GM21381 (cell line): Measurements from ENCODE around the gene SH3BP4.

Experiments used
- ATAC-seq: cut with Tn5 transposase; IDR thresholded peaks from one replicate; pipeline ENCODE4 v1.9.1; 2021; ENCODE audit warnings: mild to moderate bottlenecking, moderate library complexity; ENCODE audit not compliant: unreplicated experiment

The SH3BP4 gene

DNA sequence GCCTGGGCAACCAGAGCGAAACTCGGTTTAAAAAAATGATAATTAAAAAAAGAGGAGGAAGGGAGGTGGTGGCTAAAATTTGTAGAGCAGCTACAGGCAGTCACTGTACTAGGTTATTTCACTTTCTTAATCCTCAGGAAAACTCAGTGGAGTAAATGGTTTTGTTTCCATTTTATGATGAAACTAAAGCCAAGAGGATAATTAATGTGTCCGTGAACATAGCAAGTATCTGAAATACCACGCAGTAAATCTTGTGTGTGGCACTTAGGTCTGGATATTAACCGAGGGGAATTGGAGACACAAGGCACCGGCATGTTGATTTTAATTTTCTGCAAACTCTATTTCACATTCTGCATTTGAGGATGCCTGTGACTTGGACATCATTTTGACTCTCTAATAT is 14.5 kb downstream of the SH3BP4 start:
- ATAC-seq = no peak

DNA sequence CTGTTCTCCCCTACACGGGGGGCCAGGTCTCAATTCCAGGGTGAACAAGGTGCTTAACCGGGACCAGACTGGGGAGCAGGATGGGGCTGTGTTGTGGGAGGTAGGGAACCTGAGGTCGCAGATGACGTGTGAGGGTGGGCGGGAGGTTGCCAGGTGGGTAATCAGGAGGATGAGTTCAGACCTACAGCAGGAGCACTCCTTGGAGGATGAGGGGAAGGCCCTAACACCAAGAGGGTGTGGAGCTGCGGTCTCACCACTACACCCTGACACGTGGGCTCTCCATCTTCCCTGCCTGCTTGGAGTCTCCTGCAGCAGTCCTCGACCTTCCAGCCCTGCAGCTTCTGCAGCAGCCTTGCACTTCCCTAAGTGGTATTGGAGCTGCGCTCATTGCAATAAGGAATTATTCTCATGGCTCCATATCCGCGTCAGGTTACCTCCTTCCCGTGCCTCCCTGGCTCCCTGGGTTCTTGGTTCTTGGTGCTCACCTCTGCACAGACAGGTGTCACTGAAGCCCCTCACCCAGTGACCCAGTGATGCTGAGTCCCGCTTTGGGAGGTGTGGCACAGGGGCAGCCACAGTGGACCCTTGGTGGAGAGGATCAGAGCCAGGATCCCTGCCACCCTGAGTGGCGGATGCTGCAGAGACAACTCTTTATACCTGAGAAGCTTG is 15.5 kb downstream of the SH3BP4 start:
- no peak for ATAC-seq

DNA sequence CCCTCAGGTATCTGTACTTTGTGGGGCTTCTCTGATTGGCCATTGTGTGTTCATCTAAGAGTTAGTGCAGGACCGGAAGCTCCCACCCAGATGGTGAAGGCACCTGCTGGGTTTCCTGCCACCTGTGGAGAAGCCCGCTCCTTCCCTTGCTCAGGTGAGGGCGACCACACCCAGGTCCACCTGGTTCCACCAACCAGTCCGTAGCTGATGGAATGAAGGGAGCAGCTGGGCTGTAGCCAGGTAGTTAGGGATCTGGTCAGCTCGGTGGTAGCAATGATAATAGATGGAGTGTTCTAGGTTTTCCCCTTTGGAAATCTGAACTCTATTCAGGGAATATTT is 16.0 kb downstream of the SH3BP4 start:
- ATAC-seq = no peak

DNA sequence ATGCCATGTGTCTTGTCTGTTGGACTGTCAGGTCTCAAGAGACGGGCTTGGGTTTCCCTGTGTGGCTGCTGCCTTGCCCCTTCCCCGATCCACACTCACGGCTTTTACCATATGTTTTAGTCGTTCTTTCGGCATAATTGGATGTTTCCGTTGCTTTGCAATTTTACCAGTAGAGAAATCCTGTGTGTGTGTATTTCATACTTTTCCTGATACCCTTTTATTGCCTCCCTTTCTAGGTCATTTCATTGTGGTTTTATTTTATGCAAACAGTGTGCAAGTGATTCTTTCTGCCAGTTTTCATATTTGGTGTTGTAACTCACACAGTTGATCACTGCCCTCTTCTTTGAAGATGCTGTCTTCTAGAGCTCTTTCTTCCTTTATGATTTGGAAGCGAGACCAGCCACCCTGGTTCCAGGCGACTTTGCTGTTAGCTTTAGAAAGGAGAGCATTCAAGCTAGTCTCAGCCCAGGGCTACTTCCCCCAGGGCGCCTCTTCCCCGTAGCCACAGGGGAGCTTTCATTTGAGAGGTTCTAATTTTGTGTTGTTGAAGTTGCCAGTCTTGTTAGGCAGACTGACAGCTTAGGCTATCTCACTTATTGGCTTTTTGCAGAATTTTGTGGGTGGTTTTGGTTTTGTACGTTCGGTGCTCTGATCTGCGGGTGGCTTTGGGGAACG is 17.0 kb downstream of the SH3BP4 start:
- ATAC-seq = no peak

DNA sequence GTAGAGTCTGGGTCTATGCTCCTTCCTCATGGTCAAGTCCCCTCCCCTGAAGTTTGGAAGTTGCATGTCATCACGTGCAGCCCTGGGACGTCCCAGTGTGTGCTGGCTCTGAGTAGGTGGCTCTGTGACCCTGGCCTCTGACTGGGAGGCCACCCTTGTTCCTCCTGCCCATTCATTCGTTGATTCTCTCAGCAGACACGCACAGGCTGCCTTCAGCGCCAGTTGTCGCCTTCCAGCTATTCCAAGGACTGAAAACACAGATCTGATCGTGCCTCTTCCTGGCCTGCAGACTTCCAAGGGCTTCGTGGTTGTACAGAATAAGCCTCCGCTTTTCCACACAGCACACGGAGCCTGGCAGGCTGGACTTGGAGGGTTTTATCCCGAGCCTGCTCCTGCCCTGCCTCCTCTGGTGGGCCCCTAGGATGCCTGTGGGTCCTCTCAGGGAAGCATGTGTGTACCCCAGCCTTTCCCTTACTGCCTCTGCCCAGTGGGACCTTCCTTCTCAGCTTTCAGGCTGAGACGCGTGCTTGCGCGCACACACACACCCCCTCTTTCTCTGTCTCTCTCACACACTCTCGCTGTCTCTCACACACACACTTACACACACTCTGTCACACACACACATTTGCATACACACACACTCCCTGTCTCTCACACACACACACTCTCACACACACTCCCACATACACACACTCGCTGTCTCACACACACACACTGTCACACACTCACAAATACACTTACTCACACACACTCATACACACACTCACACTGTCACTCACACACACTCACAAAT is 17.7 kb downstream of the SH3BP4 start:
- ATAC-seq = no peak

DNA sequence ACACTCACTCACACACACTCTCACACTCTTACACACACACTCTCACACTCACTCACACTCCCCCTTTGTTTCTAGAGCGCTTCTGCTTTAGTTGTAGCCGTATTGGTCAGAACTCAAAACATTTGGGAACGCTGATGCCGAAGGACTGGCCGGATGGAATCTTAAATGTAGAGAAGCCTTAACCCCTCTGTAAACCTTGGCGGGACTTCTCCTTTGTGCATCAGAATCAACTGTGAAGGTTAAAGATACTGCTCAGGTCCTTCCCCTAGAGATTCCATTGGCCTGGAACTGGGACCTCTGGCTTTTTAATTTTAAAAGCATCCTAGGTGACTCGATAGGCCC is 18.3 kb downstream of the SH3BP4 start:
- ATAC-seq = no peak

DNA sequence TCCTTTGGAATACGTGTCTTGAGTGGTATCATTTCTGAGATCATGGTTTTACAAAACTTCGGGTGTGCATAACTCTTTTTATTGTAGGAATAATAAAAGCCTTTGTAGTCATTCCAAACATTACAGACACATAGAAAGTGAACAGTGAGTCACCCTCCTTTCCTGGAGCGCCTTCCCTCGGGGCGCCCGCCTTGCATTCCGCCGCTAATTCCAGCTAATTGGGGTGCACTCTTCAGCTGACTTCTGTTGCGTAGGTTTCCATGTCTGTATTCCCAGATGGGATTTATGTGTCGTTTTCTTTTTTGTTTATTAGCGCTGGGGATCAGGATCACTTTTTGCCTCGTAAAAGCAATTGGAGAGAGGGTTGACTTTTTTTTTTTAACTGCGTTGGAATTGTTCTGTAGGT is 18.7 kb downstream of the SH3BP4 start:
- ATAC-seq = no peak

DNA sequence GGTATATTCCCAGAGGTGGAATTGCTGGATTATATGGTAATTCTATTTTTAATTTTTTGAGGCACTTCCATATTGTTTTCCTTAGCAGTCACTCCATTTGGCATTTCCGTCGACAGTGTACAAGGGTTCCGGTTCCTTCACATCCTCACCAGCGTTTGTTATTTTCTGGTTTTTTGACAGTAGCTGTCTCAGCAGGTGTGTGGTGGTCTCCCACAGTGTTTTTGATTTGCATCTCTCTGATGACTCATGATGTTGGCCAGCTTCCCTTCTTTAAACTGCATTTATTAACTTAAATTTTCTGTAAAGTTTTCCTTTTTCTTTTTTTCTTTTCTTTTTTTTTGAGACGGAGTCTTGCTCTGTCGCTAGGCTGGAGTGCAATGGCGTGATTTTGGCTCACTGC is 19.7 kb downstream of the SH3BP4 start:
- ATAC-seq = no peak

DNA sequence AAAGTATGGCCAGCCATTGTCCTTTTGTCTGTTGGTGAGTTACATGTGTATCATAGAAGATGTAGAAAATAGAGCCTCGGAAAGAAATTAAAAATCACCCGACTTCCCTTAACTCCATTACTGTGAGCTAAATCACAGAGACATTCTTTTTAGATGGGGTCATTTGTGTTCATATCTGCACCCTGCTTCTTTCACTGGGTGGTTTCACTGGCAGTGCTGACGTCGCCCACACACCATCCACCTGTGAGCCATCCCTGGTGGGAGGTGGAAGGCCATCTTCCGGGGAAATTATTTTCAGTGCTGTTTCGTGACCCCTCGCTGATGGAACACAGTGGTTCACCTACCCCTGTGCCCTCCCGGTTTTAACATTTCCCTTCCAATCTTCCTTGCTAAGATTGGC is 21.2 kb downstream of the SH3BP4 start:
- ATAC-seq = no peak

DNA sequence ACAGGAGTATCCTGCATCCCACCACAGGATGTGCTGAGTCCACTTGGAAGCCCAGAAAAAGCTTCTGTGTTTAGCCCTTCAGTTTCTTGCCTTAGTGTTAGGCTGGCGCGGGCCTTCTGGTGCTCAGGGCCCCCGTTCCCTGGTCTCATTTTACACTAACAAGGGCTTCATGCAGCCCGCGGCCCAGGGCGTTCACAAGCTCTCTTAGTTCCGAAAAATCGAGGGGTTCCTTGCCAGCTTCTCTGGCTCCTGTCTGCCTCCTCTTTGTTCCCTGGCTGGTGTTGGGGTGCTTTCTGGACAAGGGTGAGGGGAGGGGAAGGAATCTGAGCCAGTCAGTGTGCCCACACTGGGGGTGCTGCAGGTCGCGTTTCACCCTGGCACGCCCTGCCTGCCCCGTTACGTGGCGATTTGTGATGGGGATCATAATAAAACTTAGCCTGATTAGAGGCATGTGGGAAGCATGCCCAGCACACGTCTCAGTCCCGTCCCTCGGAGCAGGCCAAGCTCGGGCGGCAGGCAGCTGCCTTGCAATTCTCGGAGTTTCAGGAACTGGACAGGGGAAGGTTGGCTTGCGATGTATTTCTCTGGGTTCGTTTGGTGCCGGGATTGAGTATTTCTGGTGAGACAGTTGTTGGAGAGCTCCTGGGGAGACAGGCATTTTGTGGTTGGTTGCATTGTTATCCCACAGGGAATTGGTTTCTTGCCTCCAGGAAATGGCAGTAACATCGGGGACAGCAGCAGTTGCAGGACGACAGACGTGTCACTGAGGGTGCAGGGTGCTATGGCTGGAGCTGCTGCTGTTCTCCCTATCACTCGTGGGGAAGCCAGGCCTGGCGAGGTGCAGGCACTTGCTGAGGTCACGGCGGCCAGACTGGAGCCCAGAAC is 22.9 kb downstream of the SH3BP4 start:
- no peak for ATAC-seq

DNA sequence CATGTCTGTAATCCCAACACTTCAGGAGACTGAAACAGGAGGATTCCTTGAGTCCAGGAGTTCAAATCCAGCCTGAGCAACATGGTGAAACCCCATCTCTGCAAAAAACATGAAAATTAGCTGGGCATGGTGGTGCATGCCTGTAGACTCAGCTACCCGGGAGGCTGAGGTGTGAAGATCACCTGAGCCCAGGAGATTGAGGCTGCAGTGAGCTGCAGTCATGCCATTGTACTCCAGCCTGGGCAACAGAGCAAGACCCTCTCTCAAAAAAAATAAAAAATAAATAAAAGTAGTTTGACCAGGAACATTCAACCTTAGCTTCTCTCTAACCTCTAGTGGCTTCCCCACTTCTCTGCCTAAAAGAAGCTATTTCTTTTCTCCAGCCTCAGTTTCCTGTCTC is 23.8 kb downstream of the SH3BP4 start:
- no peak for ATAC-seq

DNA sequence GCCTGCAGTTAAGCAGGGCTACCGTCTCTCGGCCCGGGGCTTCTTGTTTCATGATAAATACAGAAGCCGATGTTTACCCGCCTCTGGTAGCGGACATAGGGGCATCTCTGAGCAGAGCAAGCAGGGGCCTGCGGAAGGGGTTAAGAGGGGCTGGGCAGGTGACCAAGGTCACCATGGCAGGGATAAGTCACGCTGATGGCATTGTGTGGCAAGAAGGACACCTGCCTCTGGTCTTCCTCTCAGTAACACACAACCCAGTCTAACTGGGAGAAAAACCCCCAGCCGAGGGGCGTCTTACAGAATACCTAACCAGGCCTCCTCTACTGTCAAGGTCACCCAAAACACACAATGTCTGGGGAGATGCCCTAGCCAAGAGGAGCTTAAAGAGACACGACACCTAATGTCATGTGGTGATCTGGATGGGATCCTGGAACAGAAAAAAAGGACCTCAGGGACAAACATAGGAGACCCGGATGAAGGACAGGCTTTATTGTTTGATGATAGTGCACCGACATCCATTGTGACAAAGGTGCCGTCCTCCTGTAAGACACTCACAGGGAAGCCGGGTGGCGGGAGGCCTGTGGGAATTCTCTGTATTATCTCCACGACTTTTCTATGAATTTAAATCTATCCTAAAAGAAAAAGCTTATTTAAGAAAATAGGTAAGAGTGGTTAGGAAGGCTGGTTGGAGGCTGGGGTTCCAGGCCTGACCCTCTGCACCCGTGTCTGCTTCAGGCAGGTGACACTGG is 24.8 kb downstream of the SH3BP4 start:
- ATAC-seq = no peak

DNA sequence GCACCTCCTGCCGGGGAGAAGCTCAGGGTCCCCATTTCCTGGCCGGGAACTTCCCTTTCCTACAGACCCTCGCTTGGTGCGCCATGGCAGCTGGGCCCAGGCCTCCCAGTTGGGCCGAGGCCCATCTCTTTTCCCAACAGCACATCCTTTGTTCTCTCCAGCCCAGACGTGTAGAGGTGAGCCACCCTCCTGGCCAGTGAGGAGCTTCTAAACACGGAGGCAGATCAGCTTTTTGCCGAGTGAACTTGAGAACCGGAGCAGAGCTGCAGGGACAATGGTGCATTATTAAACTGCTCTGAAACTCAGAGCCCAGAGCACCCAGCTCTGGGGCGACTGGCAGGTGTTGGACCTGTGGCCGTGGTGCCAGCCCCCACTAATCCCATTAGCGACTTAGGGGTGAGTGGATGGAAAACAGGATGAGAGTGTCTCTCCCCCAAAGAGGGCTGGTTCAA is 25.4 kb downstream of the SH3BP4 start:
- no peak for ATAC-seq

DNA sequence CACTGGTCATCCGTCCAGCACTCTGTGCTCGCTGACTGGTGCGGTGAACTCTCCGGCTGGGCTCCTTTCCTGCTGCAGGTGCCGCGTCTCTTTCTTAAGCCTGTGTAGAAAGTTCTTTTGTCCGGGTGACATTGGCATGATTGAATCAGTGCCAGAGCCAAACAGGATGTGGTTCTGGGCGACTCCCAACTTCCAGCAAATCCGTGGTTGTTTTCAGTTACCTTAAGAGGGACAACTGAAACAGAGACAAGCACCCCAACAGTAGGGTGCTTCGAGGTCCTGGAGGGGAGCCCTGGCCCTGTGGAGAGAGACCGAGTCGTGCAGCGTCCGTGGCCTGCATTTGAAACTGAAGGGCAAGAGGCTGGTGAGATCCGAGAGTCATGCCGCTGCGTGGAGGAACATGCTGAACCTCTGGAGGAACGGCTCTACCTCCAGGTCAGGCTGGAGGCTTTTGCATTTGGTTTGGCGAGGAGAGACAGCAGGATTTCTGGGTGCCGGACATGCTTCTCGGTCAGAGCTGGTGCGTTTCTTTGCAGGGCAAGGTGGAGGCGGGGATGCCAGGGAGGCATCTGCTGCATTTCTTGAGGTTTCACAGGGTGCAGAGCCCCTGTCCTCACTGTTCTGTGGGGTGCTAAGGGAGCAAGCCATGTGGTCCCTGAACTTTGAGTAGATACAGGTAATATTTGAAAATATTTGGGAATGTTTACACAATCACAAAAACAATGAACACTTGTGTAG is 26.8 kb downstream of the SH3BP4 start:
- no peak for ATAC-seq

DNA sequence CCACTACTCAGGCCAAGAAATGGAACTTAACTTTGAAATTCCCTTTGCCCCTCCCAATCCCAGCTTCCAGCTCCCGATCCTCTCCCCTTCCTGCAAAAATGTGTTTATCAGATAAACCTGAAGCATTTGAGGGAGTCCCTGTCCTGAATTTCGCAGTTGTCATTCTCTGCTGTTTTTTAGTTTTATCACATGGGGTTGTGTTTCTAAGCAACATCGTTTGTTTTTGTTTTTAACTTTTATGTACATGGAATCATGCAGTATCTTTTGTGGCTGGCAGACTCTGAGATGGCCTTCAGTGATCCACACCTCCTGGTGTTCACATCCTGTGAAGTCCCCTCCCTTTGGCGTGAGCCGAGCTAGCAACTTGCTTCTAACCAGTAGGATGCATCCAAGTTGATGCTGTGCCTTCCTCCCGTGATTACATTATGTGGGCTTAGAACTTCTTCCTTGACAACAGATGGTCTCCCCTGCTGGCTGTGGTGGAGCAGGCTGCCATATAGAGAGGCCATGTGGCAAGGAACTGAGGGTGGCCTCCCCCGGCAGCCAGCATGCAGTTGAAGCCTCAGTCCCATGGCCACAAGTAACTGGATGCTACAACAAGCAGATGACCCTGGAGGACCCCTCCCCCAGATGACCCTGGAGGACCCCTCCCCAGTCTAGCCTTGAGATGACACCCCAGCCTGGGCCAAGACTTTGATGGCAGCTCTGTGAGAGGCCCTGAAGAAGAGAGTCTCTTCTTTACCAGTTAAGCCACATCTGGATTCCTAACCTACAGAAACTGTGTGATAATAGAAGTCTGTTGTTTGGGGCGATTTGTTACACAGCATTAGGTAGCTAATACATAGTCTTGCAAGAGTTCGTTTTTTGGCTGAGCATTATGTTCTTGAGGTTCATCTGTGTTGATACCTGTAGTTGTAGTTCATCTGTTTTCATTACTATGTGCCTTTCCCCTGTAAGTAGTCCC is 27.7 kb downstream of the SH3BP4 start:
- no peak for ATAC-seq

DNA sequence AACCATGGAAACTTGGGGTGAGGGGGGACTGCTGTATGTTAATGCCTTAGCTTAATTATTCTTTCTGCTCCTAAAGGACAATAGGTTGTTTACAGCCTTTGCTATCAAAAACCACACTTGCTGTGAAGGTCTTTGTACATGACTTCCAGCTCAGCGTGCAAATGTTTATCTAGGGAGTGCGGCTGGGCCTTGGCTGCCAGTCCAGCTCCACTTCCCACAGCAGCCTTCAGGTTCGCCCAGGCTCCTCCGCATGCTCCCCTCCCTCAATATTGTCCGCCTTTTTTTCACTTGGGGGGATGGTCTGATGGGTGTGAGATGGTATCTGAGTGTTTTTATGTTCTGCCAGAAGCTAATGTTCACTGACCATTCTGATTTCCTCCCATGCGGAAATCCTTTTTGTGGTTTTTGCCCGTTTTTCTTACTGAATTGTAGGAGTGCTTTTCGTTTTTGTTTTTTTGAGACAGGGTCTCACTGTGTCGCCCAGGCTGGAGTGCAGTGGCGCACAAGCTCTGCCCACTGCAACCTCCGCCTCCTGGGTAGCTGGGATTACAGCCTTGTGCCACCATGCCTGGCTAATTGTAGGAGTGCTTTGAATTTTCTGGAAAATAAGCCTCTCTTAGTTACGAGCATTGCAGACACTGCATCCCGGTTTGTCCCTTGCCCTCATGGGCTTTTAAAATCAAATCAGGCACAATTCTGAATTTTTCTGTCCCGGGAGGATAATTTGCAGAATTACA is 28.8 kb downstream of the SH3BP4 start:
- ATAC-seq = no peak

DNA sequence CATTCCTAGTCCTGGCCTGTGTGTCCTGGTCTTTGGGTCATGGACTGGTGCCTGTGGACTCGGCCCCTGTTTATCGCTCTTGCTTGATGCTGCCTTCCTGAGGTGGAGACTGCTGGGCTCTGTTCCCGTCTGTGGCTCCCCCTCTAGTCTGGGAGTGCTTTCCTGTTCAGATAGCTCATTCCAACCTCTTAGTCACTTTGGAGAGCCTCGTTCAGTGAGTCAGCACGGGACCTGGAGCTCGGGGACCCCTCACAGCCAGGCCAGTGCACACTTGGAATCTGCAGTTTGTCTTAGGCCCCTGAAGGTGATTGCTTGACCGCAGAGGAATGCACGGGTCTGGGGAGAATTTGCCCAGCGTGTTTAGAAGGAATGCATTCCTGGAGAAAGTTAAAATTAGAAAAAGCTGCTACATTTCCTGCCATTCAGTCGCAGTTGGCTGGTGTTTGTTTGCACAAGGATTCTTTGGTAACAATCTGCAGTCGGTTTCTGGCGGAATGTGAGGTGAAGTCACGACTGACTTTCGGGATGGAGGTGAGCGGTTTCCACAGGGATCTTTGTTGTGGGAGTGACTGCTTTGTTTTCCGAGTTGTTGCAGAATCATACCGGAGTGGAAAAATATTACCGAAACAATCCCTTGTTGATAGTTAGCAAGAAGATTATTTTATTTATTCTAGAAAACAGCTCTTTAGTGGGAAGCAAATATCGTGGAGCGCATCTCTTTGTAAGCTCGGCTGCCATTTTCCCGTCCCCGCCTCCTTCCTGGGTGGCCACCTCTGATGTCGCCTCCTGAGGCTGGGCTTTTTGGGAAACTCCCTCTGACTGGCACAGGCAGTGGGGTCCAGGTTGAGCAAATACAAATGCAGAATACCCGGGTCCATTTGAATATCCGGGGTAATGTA is 29.6 kb downstream of the SH3BP4 start:
- no peak for ATAC-seq
